HFF-Myc (cell line): ENCODE data around the gene ARHGAP42.

Experiments
- DNase-seq: peaks from one replicate; pipeline ENCODE4 v3.0.0-alpha.2; 2011; ENCODE audit warnings: low read depth; ENCODE audit errors: extremely low read depth
- H3K4me3 ChIP-seq: replicated peaks from 2 replicates; pipeline ENCODE4 v1.5.1; 2011; ENCODE audit warnings: low read depth, mild to moderate bottlenecking, control low read depth, low read length
- CTCF ChIP-seq: IDR thresholded peaks from 2 replicates; pipeline ENCODE4 v1.5.1; 2012; ENCODE audit warnings: mild to moderate bottlenecking, low read depth, low read length, control low read depth; ENCODE audit errors: missing control alignments

Gene ARHGAP42

GRCh38 chr11:100980156-100980555 lies 293.1 kb downstream of the ARHGAP42 start:
- no peak for DNase-seq
- peak; percentile 24 for TF ChIP-seq CTCF
- H3K4me3 ChIP-seq: no peak overlapping the region

DNA sequence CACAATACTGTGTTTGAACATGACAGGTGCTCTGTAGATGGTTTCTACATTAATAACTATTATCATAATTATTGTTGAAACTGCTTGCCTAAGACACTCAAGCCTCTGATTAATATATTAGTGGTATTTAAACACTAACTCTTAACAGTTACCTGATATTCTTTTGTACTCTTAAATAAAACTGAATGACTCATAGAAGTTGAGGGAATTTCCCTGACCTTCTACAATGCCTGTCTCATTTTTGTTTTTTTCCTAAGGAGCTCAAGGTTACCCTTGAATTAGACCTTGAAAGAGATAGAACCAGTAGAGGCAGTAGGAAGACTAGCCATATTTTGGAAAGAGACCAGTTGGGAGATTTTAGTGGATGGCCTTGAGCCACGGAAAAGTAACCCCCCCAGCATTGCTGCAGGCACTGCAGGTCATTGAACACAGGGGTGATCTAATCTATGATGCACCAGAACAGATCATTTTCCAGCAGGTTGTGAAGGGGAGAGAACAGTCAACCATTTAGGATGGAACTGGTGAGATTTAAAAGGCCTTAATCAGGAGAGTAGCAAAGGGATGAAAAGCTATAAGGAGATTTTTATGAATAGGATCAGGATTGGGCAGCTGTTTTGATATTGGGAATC lies 294.2 kb downstream of the ARHGAP42 start:
- no peak for DNase-seq
- H3K4me3 ChIP-seq: no peak overlapping the region
- TF ChIP-seq CTCF: no peak

- H3K4me3 ChIP-seq: no peak overlapping the region
- TF ChIP-seq CTCF: no peak
- no peak for DNase-seq
These were observed 297.6 kb downstream of the ARHGAP42 start for GRCh38 chr11:100984668-100985067.

GRCh38 chr11:100990931-100991330 lies 303.8 kb downstream of the ARHGAP42 start:
- no peak for DNase-seq
- no peak for TF ChIP-seq CTCF

GRCh38 chr11:100991541-100991940 lies 304.5 kb downstream of the ARHGAP42 start:
- no peak overlapping the region for H3K4me3 ChIP-seq
- TF ChIP-seq CTCF: no peak
- DNase-seq: no peak

More at GRCh38 chr11:100990931-100991330, 303.8 kb downstream of the ARHGAP42 start:
- H3K4me3 ChIP-seq: no peak overlapping the region

- no peak overlapping the region for H3K4me3 ChIP-seq
- no peak for TF ChIP-seq CTCF
- no peak for DNase-seq
These were observed 307.9 kb downstream of the ARHGAP42 start for GRCh38 chr11:100994966-100995365.

DNA sequence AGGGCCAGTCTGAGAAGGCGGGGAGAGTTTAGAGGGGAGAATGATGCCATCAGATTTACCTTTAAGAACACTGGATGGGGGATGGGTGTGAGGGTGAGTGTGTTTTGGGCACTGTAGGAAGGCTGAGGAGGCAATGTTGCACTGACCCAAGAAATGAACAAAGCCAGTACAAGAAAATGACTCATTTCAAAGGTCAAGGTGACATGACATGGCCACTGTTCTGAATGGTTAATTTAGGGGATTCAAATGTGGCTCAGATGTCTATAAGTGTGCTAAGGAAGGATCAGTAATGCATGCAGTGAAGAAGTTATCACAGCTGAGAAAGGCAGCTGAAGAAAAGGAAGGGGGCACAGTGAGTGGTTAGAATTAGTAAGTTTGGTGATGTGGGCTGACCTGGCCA lies 312.7 kb downstream of the ARHGAP42 start:
- no peak for TF ChIP-seq CTCF
- no peak for DNase-seq
- H3K4me3 ChIP-seq: no peak overlapping the region
